Right ventricle myocardium inferior (tissue), 1 donor: Measurements from ENCODE around the gene GRIA3. TPM values are rescaled to one million over a fixed set of nuclear protein-coding genes. Genes with fewer than 3 reads are reported as not detected.
"Not testable (repeated sequence)": the region's sequence is repeated elsewhere in the genome, so short reads cannot be mapped to it uniquely, and the experiment has no call there.

ENCODE experiments used
- ATAC-seq: fragments of 200-7000 bp; cut with Tn5 transposase; one replicate; pipeline ENCODE4 v1.9.1; 2020; ENCODE audit warnings: mild to moderate bottlenecking, moderate library complexity
- DNase-seq: peaks from one replicate; pipeline ENCODE4 v3.0.0; 2021; ENCODE audit errors: missing footprints
- intact Hi-C: fragments of 100-400 bp; cut with DNase I; formaldehyde crosslinking; loops from one replicate; pipeline ENCODE4 v1.11.0; 2022
- total RNA-seq: library from RNA; stranded (reverse); fragmentation: NEBNext Ultra II Directional; extraction: Animal tissue kit (Norgen Biotek cat#: 25700); gene quantifications from one replicate; pipeline ENCODE4 v1.2.1, GENCODE V29; 2021
- donor health status: DM: no; HTN: yes; CAD: no; lungs with severe emphysema.

Gene GRIA3
- total RNA-seq, 1 donor from 2014 or later = 0.73 TPM

- no peak for ATAC-seq
- no peak for DNase-seq
- intact Hi-C loops = no loop called here
These were observed 146.3 kb downstream of the GRIA3 start for GRCh38 chrX:123330229-123330942.

- DNase-seq (no peak), ATAC-seq (no peak)
- intact Hi-C loops = no loop called here
These were observed 147.3 kb downstream of the GRIA3 start for GRCh38 chrX:123331349-123331748.

GRCh38 chrX:123331859-123332258, 147.8 kb downstream of the GRIA3 start:
- intact Hi-C loops = no loop called here
- ATAC-seq = no peak

GRCh38 chrX:123336666-123337065, 152.6 kb downstream of the GRIA3 start:
- no peak for ATAC-seq
- intact Hi-C loops = no loop called here
- DNase-seq = no peak

More at GRCh38 chrX:123331859-123332258, 147.8 kb downstream of the GRIA3 start:
- no peak for DNase-seq

GRCh38 chrX:123337886-123338639, 154.0 kb downstream of the GRIA3 start:
- ATAC-seq (no peak), DNase-seq (no peak)
- intact Hi-C loops = no loop called here

- intact Hi-C loops = no loop called here
- no peak for ATAC-seq
- no peak for DNase-seq
These were observed 155.3 kb downstream of the GRIA3 start for GRCh38 chrX:123339221-123339905.

GRCh38 chrX:123340696-123341095, 156.6 kb downstream of the GRIA3 start:
- intact Hi-C loops = no loop called here

GRCh38 chrX:123348468-123348867, 164.4 kb downstream of the GRIA3 start:
- DNase-seq (no peak), ATAC-seq (no peak)
- intact Hi-C loops = no loop called here

More at GRCh38 chrX:123340696-123341095, 156.6 kb downstream of the GRIA3 start:
- no peak for ATAC-seq
- DNase-seq = no peak

- DNase-seq (no peak), ATAC-seq (no peak)
- intact Hi-C loops = no loop called here
These were observed 166.1 kb downstream of the GRIA3 start for GRCh38 chrX:123350226-123350625.

GRCh38 chrX:123357941-123358340, 173.9 kb downstream of the GRIA3 start:
- DNase-seq (no peak), ATAC-seq (no peak)
- intact Hi-C loops = no loop called here

- ATAC-seq (no peak), DNase-seq (no peak)
- intact Hi-C loops = no loop called here
These were observed 174.4 kb downstream of the GRIA3 start for GRCh38 chrX:123358457-123358856.

- DNase-seq = no peak
- intact Hi-C loops = no loop called here
- no peak for ATAC-seq
These were observed 177.3 kb downstream of the GRIA3 start for GRCh38 chrX:123361371-123361770.

- ATAC-seq, DNase-seq, intact Hi-C loops: not testable (repeated sequence)
These were observed 202.1 kb downstream of the GRIA3 start for GRCh38 chrX:123386196-123386595.

- intact Hi-C loops = no loop called here
- no peak for DNase-seq
- ATAC-seq = no peak
These were observed 208.8 kb downstream of the GRIA3 start for GRCh38 chrX:123392921-123393320.

- ATAC-seq = no peak
- intact Hi-C loops = no loop called here
- no peak for DNase-seq
These were observed 215.6 kb downstream of the GRIA3 start for GRCh38 chrX:123399709-123400108.

GRCh38 chrX:123405231-123405630, 221.2 kb downstream of the GRIA3 start:
- no peak for DNase-seq
- no peak for ATAC-seq
- intact Hi-C loops = no loop called here

- no peak for ATAC-seq
These were observed 225.0 kb downstream of the GRIA3 start for GRCh38 chrX:123408821-123409737.

GRCh38 chrX:123422875-123423274, 238.8 kb downstream of the GRIA3 start:
- ATAC-seq (no peak), DNase-seq (peak; percentile 46)
- intact Hi-C loops = loop anchor here (5.0 kb wide), 1 partner anchor 251 kb away; no protein-coding TSS in a partner anchor

More at GRCh38 chrX:123408821-123409737, 225.0 kb downstream of the GRIA3 start:
- intact Hi-C loops = no loop called here
- DNase-seq = no peak
